ENCODE results near the gene CHCHD4.
"Not testable (repeated sequence)": the region's sequence is repeated elsewhere in the genome, so short reads cannot be mapped to it uniquely, and the experiment has no call there.

Gene CHCHD4

GRCh38 chr3:14120921-14121448 is 3.7 kb downstream of the CHCHD4 start:
- not testable (repeated sequence) for DNase-seq (ENCODE audit: low read depth in 2 of 2, low spot score in 1 of 2)

- no peak for DNase-seq (ENCODE audit: low read depth in 2 of 2, low spot score in 1 of 2)
These were observed 4.4 kb downstream of the CHCHD4 start for GRCh38 chr3:14120111-14120920.

GRCh38 chr3:14119651-14120050 is 5.0 kb downstream of the CHCHD4 start:
- no peak for DNase-seq (ENCODE audit: low read depth in 2 of 2, low spot score in 1 of 2)

GRCh38 chr3:14118400-14119381 is 6.0 kb downstream of the CHCHD4 start:
- no peak for DNase-seq (ENCODE audit: low read depth in 2 of 2, low spot score in 1 of 2)

- DNase-seq (ENCODE audit: low read depth in 2 of 2, low spot score in 1 of 2) = no peak
These were observed 6.9 kb downstream of the CHCHD4 start for GRCh38 chr3:14117468-14118399.

GRCh38 chr3:14113965-14114635 is 10.6 kb downstream of the CHCHD4 start:
- DNase-seq (ENCODE audit: low read depth in 2 of 2, low spot score in 1 of 2) = no peak

GRCh38 chr3:14110699-14111098 is 14.0 kb downstream of the CHCHD4 start:
- DNase-seq (ENCODE audit: low read depth in 2 of 2, low spot score in 1 of 2) = no peak

GRCh38 chr3:14109821-14110220 is 14.8 kb downstream of the CHCHD4 start:
- DNase-seq (ENCODE audit: low read depth in 2 of 2, low spot score in 1 of 2) = not testable (repeated sequence)

- no peak for DNase-seq (ENCODE audit: low read depth in 2 of 2, low spot score in 1 of 2)
These were observed 26.9 kb downstream of the CHCHD4 start for GRCh38 chr3:14097616-14098391.

- DNase-seq (ENCODE audit: low read depth in 2 of 2, low spot score in 1 of 2) = no peak
These were observed 27.9 kb downstream of the CHCHD4 start for GRCh38 chr3:14096742-14097141.

GRCh38 chr3:14093831-14094230 is 30.8 kb downstream of the CHCHD4 start:
- no peak for DNase-seq (ENCODE audit: low read depth in 2 of 2, low spot score in 1 of 2)

- DNase-seq (ENCODE audit: low read depth in 2 of 2, low spot score in 1 of 2) = no peak
These were observed 32.2 kb downstream of the CHCHD4 start for GRCh38 chr3:14092464-14092863.

GRCh38 chr3:14091959-14092358 is 32.7 kb downstream of the CHCHD4 start:
- not testable (repeated sequence) for DNase-seq (ENCODE audit: low read depth in 2 of 2, low spot score in 1 of 2)

- DNase-seq (ENCODE audit: low read depth in 2 of 2, low spot score in 1 of 2) = not testable (repeated sequence)
These were observed 37.2 kb downstream of the CHCHD4 start for GRCh38 chr3:14087461-14087860.

GRCh38 chr3:14082108-14082657 is 42.5 kb downstream of the CHCHD4 start:
- no peak for DNase-seq (ENCODE audit: low read depth in 2 of 2, low spot score in 1 of 2)

GRCh38 chr3:14077310-14077709 is 47.4 kb downstream of the CHCHD4 start:
- DNase-seq (ENCODE audit: low read depth in 2 of 2, low spot score in 1 of 2) = no peak

GRCh38 chr3:14075233-14075632 is 49.4 kb downstream of the CHCHD4 start:
- not testable (repeated sequence) for DNase-seq (ENCODE audit: low read depth in 2 of 2, low spot score in 1 of 2)

GRCh38 chr3:14064910-14065309 is 59.8 kb downstream of the CHCHD4 start:
- no peak for DNase-seq (ENCODE audit: low read depth in 2 of 2, low spot score in 1 of 2)

- DNase-seq (ENCODE audit: low read depth in 2 of 2, low spot score in 1 of 2) = no peak
These were observed 61.5 kb downstream of the CHCHD4 start for GRCh38 chr3:14063152-14063551.

Measured in stimulated activated CD8-positive, alpha-beta memory T cell treated with anti-CD3 and anti-CD28 coated beads, Interleukin-4, amount 100 ng/mL, for 4 hours (primary cell).